Measurements from ENCODE around the gene KCP.

Gene KCP

GRCh38 chr7:128923411-128923800 is 12.9 kb upstream of the KCP start:
- H3F3A ChIP-seq (ENCODE audit: low read depth): no peaks in the 10 kb centered on the region
- no peak overlapping the region for H3K4me2 ChIP-seq (ENCODE audit: low read depth, low read length, poor library complexity, severe bottlenecking)
- H3K79me2 ChIP-seq (ENCODE audit: insufficient read depth, low read length): no peaks in the 10 kb centered on the region
- no peak overlapping the region for H3K9ac ChIP-seq (ENCODE audit: low read depth, low read length, poor library complexity, severe bottlenecking)
- no peak overlapping the region for H2AFZ ChIP-seq (ENCODE audit: low read length)
- H3K27me3 ChIP-seq (ENCODE audit: insufficient read depth, low read length, poor library complexity, severe bottlenecking): no peaks in the 10 kb centered on the region
- H3K4me3 ChIP-seq (ENCODE audit: low read length, poor library complexity, severe bottlenecking): no peak overlapping the region
- H4K20me1 ChIP-seq (ENCODE audit: insufficient read depth, low read length, poor library complexity, severe bottlenecking): no peaks in the 10 kb centered on the region
- H3K9me3 ChIP-seq (ENCODE audit: insufficient read depth, low read depth, low read length): no peaks in the 10 kb centered on the region
- H3K9me2 ChIP-seq (replicated peaks; ENCODE audit: low read depth, low read length): no peaks in the 10 kb centered on the region
- H3K36me3 ChIP-seq (ENCODE audit: insufficient read depth, low read length): no peaks in the 10 kb centered on the region
- H3K4me1 ChIP-seq (ENCODE audit: insufficient read depth, low read length, poor library complexity, severe bottlenecking): no peaks in the 10 kb centered on the region
- TF ChIP-seq CTCF (conservative IDR thresholded peaks at IDR 0.05; ENCODE audit: low read length): no peak

- Histone ChIP-seq H3F3A (ENCODE audit: low read depth) (no peaks in the 10 kb centered on the region), H3K9ac (ENCODE audit: low read depth, low read length, poor library complexity, severe bottlenecking) (no peak overlapping the region), H3K4me2 (ENCODE audit: low read depth, low read length, poor library complexity, severe bottlenecking) (no peak overlapping the region), H3K9me2 (replicated peaks; ENCODE audit: low read depth, low read length) (no peaks in the 10 kb centered on the region), H2AFZ (ENCODE audit: low read length) (no peak overlapping the region), H3K9me3 (ENCODE audit: insufficient read depth, low read depth, low read length) (no peaks in the 10 kb centered on the region), H3K79me2 (ENCODE audit: insufficient read depth, low read length) (no peaks in the 10 kb centered on the region), H3K27me3 (ENCODE audit: insufficient read depth, low read length, poor library complexity, severe bottlenecking) (no peaks in the 10 kb centered on the region), H3K4me3 (ENCODE audit: low read length, poor library complexity, severe bottlenecking) (no peak overlapping the region), H4K20me1 (ENCODE audit: insufficient read depth, low read length, poor library complexity, severe bottlenecking) (no peaks in the 10 kb centered on the region), H3K4me1 (ENCODE audit: insufficient read depth, low read length, poor library complexity, severe bottlenecking) (no peaks in the 10 kb centered on the region), H3K36me3 (ENCODE audit: insufficient read depth, low read length) (no peaks in the 10 kb centered on the region)
- TF ChIP-seq EZH2phosphoT487 (IDR thresholded peaks at IDR 0.05; ENCODE audit: borderline replicate concordance) (no peak), CTCF (conservative IDR thresholded peaks at IDR 0.05; ENCODE audit: low read length) (no peak)
Measured at GRCh38 chr7:128922496-128923410, 12.2 kb upstream of the KCP start.

DNA sequence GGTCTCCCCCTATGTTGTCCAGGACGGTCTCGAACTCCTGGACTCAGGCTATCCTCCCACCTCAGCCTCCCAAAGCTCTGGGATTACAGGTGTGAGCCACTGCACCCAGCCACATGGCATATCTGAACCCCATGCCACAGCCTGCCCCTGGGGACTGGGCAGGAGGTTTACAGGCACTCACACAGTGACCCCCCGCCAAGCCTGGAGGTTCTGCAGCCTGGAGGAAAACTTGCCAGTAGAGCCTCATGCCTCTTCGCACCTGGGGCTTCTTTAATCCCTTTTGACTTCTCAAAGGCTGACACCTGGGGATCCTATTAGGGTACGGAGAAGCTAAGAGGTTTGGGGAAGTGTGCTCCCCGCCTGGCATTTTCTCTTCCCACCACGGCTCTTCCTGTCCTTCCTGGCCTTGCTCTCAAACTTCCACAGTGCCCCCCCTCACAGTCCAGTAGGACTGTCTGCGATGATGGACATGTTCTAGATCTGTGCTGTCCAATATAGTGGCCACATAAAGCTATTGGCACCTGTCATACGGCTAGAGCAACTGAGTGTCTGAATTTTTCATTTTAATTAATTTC is 11.4 kb upstream of the KCP start:
- Histone ChIP-seq H4K20me1 (ENCODE audit: insufficient read depth, low read length, poor library complexity, severe bottlenecking) (no peaks in the 10 kb centered on the region), H3K4me1 (ENCODE audit: insufficient read depth, low read length, poor library complexity, severe bottlenecking) (no peaks in the 10 kb centered on the region), H3K79me2 (ENCODE audit: insufficient read depth, low read length) (no peaks in the 10 kb centered on the region), H3K9ac (ENCODE audit: low read depth, low read length, poor library complexity, severe bottlenecking) (no peak overlapping the region), H3K4me2 (ENCODE audit: low read depth, low read length, poor library complexity, severe bottlenecking) (no peak overlapping the region), H3K9me3 (ENCODE audit: insufficient read depth, low read depth, low read length) (no peaks in the 10 kb centered on the region), H3K9me2 (replicated peaks; ENCODE audit: low read depth, low read length) (no peaks in the 10 kb centered on the region), H3K36me3 (ENCODE audit: insufficient read depth, low read length) (no peaks in the 10 kb centered on the region), H3K4me3 (ENCODE audit: low read length, poor library complexity, severe bottlenecking) (no peak overlapping the region), H3F3A (ENCODE audit: low read depth) (no peaks in the 10 kb centered on the region), H2AFZ (ENCODE audit: low read length) (no peak overlapping the region), H3K27me3 (ENCODE audit: insufficient read depth, low read length, poor library complexity, severe bottlenecking) (no peaks in the 10 kb centered on the region)
- TF ChIP-seq EZH2phosphoT487 (IDR thresholded peaks at IDR 0.05; ENCODE audit: borderline replicate concordance) (no peak), CTCF (conservative IDR thresholded peaks at IDR 0.05; ENCODE audit: low read length) (no peak)
